CD4-positive, alpha-beta T cell (primary cell): ENCODE results near the gene HNRNPA1L2. TPM values are rescaled to one million over a fixed set of nuclear protein-coding genes. Genes with fewer than 3 reads are reported as not detected.

Experiments used
- ATAC-seq: fragments of 200-7000 bp; cut with Tn5 transposase; one replicate; pipeline ENCODE4 v1.10.0; 2022; ENCODE audit warnings: mild to moderate bottlenecking; ENCODE audit not compliant: poor library complexity
- CTCF ChIA-PET: fragments of 350-600 bp; sonication (Branson Sonifier 250); formaldehyde crosslinking; loops from one replicate; lab custom pipeline; 2021; ENCODE audit warnings: antibody characterized with exemption, inconsistent platforms; lab: Charles Lee
- POLR2A ChIA-PET: fragments of 350-600 bp; sonication (Branson Sonifier 250); formaldehyde crosslinking; loops from one replicate; lab custom pipeline; 2021; ENCODE audit warnings: antibody characterized with exemption, inconsistent platforms; lab: Charles Lee
- DNase-seq, 14 experiments: peaks; one replicate each; pipeline ENCODE4 v3.0.0-alpha.2; 2013 to 2020; ENCODE audit warnings: mixed read lengths in 2 of 14
- H3K27ac ChIP-seq, 2 donors: one replicate each; pipeline versions ENCODE4 v1.5.1 to v1.7.0; 2013; ENCODE audit warnings: low read length in 2 of 2, low read depth in 1 of 2, mild to moderate bottlenecking in 1 of 2
- H3K27me3 ChIP-seq, 2 experiments: 1 replicate in 1 of 2; 2 replicates in 1 of 2; pipeline versions ENCODE4 v1.6.1 to v1.7.0; 2013; ENCODE audit warnings: low read length in 2 of 2, control low read depth in 1 of 2, mild to moderate bottlenecking in 1 of 2, moderate library complexity in 1 of 2; ENCODE audit not compliant: insufficient read depth in 2 of 2, control insufficient read depth in 1 of 2
- H3K36me3 ChIP-seq: one replicate; pipeline ENCODE4 v1.6.1; 2013; ENCODE audit warnings: low read length, control low read depth; ENCODE audit not compliant: insufficient read depth
- H3K4me1 ChIP-seq: one replicate; pipeline ENCODE4 v1.6.1; 2013; ENCODE audit warnings: low read length, control low read depth; ENCODE audit not compliant: insufficient read depth
- H3K4me3 ChIP-seq: one replicate; pipeline ENCODE4 v1.5.1; 2013; ENCODE audit warnings: mild to moderate bottlenecking, low read length, moderate library complexity
- H3K9me3 ChIP-seq, 2 experiments: 1 replicate in 1 of 2; 2 replicates in 1 of 2; pipeline versions ENCODE4 v1.6.1 to v1.7.0; 2013; ENCODE audit warnings: low read length in 2 of 2, mild to moderate bottlenecking in 2 of 2, control low read depth in 1 of 2, moderate library complexity in 1 of 2; ENCODE audit not compliant: control insufficient read depth in 1 of 2, insufficient read depth in 1 of 2
- H3K27ac Mint-ChIP-seq: one replicate; pipeline ENCODE4 v1.8.0; 2020; ENCODE audit warnings: mixed read lengths
- H3K27me3 Mint-ChIP-seq: one replicate; pipeline ENCODE4 v1.8.0; 2021; ENCODE audit warnings: mixed read lengths
- H3K36me3 Mint-ChIP-seq: one replicate; pipeline ENCODE4 v1.8.0; 2021; ENCODE audit warnings: low read depth, mixed read lengths
- H3K4me1 Mint-ChIP-seq: one replicate; pipeline ENCODE4 v1.8.0; 2021; ENCODE audit warnings: low read depth, mixed read lengths
- H3K4me3 Mint-ChIP-seq: one replicate; pipeline ENCODE4 v1.8.0; 2020; ENCODE audit warnings: mild to moderate bottlenecking, mixed read lengths
- H3K9me3 Mint-ChIP-seq: one replicate; pipeline ENCODE4 v1.8.0; 2020; ENCODE audit warnings: mixed read lengths
- CTCF ChIP-seq: fragments of 200-600 bp; IDR thresholded peaks from one replicate; pipeline ENCODE4 v1.8.0; 2022; ENCODE audit warnings: antibody characterized with exemption, mild to moderate bottlenecking
- intact Hi-C, 2 experiments: fragments of 100-400 bp; cut with DNase I in 1 of 2; cut with micrococcal nuclease in 1 of 2; formaldehyde crosslinking; loops; one replicate each; pipeline versions ENCODE4 v1.15.1 to v1.9.0; 2023 to 2025; cut with DNase I, micrococcal nuclease
- total RNA-seq, 174 experiments: library from RNA in 2 of 174; stranded (reverse) in 2 of 174; gene quantifications; one replicate each; pipeline ENCODE4 v1.2.3 and lab custom pipeline; 2021 to 2026

HNRNPA1L2 gene
- total RNA-seq, 2 experiments from 2014 or later: 15.5 to 17.1 TPM

GRCh38 chr13:52650731-52651130 is 8.5 kb downstream of the HNRNPA1L2 start:
- no peak for TF ChIP-seq CTCF
- Histone ChIP-seq H3K9me3 (no peaks in the 10 kb centered on the region), H3K4me1 (peaks cover 24% of the 10 kb centered on the region), H3K27ac (no peak overlapping the region), H3K4me3 (no peak overlapping the region), H3K36me3 (peaks cover 6% of the 10 kb centered on the region), H3K27me3 (no peaks in the 10 kb centered on the region)
- ChIA-PET POLR2A (no interaction called here), CTCF (no interaction called here)
- Mint-ChIP-seq H3K9me3 (no peaks in the 10 kb centered on the region), H3K4me1 (peaks cover 12% of the 10 kb centered on the region), H3K4me3 (no peak overlapping the region), H3K27ac (no peak overlapping the region), H3K27me3 (no peaks in the 10 kb centered on the region), H3K36me3 (peaks cover 18% of the 10 kb centered on the region)
- DNase-seq (no peak), ATAC-seq (no peak)
- intact Hi-C loops: loop anchor here in 1 of 2 experiments (5.0 to 10.0 kb wide), 3 partner anchors 198 to 836 kb away; partner anchors contain the start of gene VPS36

- Mint-ChIP-seq H3K36me3 (peaks cover 14% of the 10 kb centered on the region), H3K9me3 (no peaks in the 10 kb centered on the region), H3K4me3 (no peak overlapping the region), H3K27ac (no peak overlapping the region), H3K27me3 (no peaks in the 10 kb centered on the region), H3K4me1 (peaks cover 12% of the 10 kb centered on the region)
- TF ChIP-seq CTCF: no peak
- H3K36me3 ChIP-seq: peaks cover 6% of the 10 kb centered on the region
- H3K4me3 ChIP-seq: peak overlapping the region; percentile 85
- intact Hi-C loops: loop anchor here (1.0 to 10.0 kb wide), 6 partner anchors 35 to 837 kb away; partner anchors contain the start of genes CKAP2 (in 1 of the 2) and VPS36 (in 1 of the 2)
- H3K9me3 ChIP-seq: no peaks in the 10 kb centered on the region
- H3K4me1 ChIP-seq: peaks cover 26% of the 10 kb centered on the region
- ChIA-PET POLR2A (interaction anchor here (0.6 to 3.6 kb wide), 14 partner anchors 12 to 1199 kb away, joined by 3 to 148 read pairs (median 4); partner anchors contain the start of genes ALG11, CKAP2, INTS6 and VPS36), CTCF (interaction anchor here (1.2 to 2.8 kb wide), 5 partner anchors 11 to 524 kb away, joined by 4 to 36 read pairs (median 13); partner anchors contain the start of gene VPS36)
- peak overlapping the region; percentile 93 to 97 for H3K27ac ChIP-seq
- ATAC-seq: no peak
- H3K27me3 ChIP-seq: no peaks in the 10 kb centered on the region
- no peak for DNase-seq
Observed at GRCh38 chr13:52651897-52652195, 9.6 kb downstream of the HNRNPA1L2 start.

GRCh38 chr13:52652196-52652979 is 10.2 kb downstream of the HNRNPA1L2 start, which contains the start of gene SUGT1:
SUGT1 (plus strand) TSS chr13:52652836; CDS start chr13:52652921, 85 bp downstream.
- Histone ChIP-seq H3K4me3 (peak within 1 kb of the TSS; percentile 85), H3K27ac (peak within 1 kb of the TSS; percentile 93 to 97), H3K36me3 (peaks cover 6% of the 10 kb centered on the region), H3K27me3 (no peaks in the 10 kb centered on the region), H3K9me3 (no peaks in the 10 kb centered on the region), H3K4me1 (peaks cover 26% of the 10 kb centered on the region)
- Mint-ChIP-seq H3K27me3 (no peaks in the 10 kb centered on the region), H3K9me3 (no peaks in the 10 kb centered on the region), H3K4me1 (peaks cover 12% of the 10 kb centered on the region), H3K36me3 (peaks cover 12% of the 10 kb centered on the region), H3K27ac (no peak within 1 kb of the TSS), H3K4me3 (no peak within 1 kb of the TSS)
- CTCF ChIA-PET: interaction anchor here (0.7 to 2.8 kb wide), 10 partner anchors 11 to 525 kb away, joined by 3 to 36 read pairs (median 4); partner anchors contain the start of gene VPS36
- peak; percentile 58 for TF ChIP-seq CTCF
- intact Hi-C loops: loop anchor here (1.0 to 10.0 kb wide), 6 partner anchors 35 to 838 kb away; partner anchors contain the start of genes CKAP2 (in 1 of the 2) and VPS36 (in 1 of the 2)
- POLR2A ChIA-PET: interaction anchor here (0.6 to 3.6 kb wide), 20 partner anchors 9 to 1199 kb away, joined by 3 to 148 read pairs (median 4); partner anchors contain the start of genes ALG11, CKAP2, HNRNPA1L2 and INTS6
- DNase-seq (peak; percentile 88 to 98 (median 94)), ATAC-seq (peak; percentile 91)
